Stimulated activated naive CD8-positive, alpha-beta T cell treated with anti-CD3 and anti-CD28 coated beads, Interleukin-15, Interleukin-2, amounts not matched to agents 100 U/mL and 50 U/mL, for 24 hours (primary cell): ENCODE data around the gene PTPRD.
"Not testable (repeated sequence)": the region's sequence is repeated elsewhere in the genome, so short reads cannot be mapped to it uniquely, and the experiment has no call there.

Experiments
- ATAC-seq: fragments of 150-1000 bp; cut with Tn5 transposase; one replicate; pipeline ENCODE4 v1.10.0; 2021
- DNase-seq: peaks from one replicate; pipeline ENCODE4 v3.0.0; 2021

PTPRD gene

DNA sequence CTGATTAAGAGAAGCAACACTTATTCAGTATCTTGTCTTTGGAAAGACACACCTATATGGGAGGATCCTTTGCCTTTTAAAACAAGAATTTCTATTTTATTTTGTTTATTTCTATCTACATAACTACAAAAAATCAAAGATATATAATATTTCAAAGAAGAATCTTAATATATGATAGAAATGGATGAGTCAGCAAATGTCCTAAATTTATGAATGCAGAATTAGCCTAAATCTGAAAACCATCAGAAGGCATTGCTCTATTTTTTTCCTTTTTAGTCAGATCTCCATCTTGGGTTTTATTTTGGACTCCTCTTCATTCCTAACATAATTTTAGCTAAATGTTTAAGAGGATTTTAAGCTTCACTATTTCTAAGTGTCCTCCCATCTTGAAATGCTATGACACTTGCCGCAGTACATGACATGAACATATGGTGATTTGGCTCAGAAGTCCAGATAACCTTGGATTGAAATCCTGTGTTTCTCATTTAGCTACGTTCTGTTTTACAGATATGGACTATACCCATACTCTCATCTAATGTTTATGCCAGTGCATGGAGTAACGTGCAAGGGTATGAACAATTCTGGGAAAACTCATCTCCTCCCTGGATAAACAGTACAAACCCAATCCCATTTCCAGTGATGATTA is 1490.4 kb downstream of the PTPRD start:
- no peak for DNase-seq
- no peak for ATAC-seq

DNA sequence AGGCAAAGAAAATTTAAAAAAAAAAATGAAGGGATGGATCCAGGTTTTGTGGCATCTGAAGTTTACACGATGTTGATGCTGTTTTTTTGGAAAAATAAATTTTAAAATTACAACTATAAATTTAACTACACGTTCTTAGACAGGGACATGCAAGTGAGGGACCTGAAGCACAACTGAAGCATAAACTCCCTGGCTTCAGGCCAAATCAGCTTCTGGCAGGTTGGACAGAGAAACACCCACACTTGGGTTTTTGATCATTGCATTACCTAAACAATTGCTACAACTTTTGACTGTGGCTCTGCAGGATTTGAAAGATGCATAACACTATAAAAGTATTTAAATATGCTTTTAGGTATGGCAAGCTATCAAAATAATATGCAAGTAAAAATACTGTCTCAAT is 1494.9 kb downstream of the PTPRD start:
- DNase-seq: no peak
- ATAC-seq: no peak

DNA sequence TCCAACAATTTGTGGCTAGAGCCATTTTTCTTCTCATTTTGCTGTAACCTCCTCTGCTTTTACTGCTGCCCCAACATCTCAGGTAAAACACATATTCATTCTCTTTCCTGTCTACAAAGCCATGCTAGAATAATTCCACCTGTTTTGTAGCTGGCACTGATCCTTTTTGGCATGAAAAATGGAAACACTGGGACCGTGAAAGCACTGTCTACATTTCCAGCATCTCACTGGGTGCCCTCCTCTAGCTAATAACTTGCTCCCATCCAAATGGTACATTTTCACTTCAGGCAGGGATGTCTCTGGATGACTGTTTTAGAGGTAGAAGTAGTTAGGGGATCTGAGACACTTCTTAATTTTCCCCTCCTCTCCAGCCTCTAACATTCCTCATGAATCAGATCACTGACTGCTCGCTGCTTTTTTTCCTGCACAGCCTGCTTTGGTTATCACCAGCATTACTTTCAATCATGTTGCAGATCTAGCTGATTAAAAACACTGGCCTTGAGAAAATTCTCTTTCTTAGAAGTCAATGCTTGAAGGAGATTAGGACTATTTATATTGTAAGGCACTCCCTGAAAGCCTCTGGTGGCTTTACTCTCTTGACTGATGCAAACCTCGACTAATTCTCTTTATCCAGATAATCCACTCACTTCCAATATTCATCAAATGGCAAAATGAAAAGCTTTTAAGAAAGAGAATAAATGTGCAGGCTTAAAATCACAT is 1500.6 kb downstream of the PTPRD start:
- DNase-seq (no peak), ATAC-seq (no peak)

DNA sequence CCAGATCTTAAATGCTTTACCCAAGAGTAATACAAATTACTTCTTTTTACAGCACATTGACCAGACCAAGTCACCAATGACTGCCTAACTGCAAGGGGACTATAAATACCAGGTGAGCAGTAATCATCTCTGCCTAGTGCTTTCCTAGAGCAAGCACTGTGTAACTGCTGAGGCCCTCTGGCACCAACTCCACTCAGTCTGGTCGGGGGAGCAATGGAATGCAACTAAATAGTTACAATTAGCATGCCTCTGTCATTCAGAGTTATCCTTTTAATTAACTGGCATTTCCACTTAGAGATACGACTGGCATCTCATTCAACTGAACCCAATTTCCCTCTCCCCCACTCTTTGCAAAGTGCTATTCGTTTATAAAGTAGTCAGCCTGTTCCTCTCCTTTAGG is 1504.2 kb downstream of the PTPRD start:
- ATAC-seq (no peak), DNase-seq (no peak)

DNA sequence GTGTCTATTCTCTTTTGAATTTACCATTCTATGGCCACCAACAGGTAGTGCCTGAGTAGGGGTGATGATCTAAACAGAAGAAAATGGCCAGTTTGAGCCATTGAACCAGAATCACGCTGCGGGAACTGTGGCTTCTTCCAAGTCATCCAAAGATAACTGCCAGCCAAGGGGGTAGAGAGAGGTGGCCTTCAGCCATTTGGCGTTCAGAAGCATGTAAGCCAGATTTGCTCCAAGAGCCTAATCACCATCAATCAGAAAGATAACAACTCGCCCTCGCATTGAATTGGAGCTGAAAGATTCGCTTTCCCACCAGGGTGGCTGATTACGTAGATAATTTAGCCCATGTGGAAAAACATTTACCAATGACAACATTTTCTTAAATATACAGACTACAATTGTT is 1510.5 kb downstream of the PTPRD start:
- DNase-seq: no peak
- ATAC-seq: no peak

DNA sequence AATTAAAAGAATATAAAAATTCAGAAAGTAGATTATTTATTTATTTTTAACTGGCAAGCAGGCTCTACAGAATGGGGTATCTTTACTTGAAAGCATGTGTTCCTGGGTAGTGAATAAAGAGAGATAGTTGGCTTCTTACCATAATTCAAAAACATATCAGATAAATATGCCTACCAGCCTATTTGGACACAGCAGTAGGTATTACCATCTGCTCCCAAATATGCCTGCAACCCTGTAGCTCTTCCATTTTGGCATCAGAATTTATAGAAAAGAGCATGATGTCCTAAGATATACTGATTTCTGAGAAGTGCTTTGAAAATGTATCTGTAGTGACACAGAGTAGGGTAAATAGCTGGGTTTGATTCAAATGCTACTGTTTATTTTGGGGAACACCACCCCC is 1512.7 kb downstream of the PTPRD start:
- ATAC-seq (no peak), DNase-seq (no peak)

DNA sequence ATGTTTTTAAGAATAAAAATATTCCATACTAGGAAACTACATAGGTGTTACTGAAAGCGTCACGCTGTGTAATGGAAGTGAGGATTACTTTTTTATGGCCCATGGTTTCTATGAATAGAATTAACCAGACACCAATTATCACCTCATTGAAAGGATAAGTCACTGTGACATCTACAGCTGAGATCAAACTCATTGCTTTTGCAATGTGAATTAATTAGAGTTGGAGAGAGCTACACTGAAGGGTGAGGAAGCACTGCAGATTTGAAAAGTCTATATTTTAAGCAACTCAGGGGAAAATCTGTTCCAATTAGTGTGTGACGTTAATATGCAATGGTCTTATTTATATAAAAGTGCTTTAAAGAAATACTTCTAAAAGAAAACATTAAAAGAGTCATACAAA is 1513.2 kb downstream of the PTPRD start:
- DNase-seq: no peak
- no peak for ATAC-seq

DNA sequence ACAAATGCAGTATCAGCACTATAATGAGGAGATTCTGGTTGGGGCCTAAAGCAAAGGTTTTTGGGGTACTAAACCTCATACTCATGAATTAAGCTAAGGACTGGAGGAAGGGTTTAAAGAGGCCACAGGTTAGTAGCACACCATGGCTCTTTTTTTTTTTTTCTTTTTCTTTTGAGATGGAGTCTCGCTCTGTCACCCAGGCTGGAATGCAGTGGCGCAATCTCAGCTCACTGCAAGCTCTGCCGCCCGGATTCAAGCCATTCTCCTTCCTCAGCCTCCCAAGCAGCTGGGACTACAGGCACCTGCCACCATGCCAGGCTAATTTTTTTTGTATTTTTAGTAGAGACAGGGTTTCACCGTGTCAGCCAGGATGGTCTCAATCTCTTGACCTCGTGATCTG is 1515.5 kb downstream of the PTPRD start:
- not testable (repeated sequence) for DNase-seq

DNA sequence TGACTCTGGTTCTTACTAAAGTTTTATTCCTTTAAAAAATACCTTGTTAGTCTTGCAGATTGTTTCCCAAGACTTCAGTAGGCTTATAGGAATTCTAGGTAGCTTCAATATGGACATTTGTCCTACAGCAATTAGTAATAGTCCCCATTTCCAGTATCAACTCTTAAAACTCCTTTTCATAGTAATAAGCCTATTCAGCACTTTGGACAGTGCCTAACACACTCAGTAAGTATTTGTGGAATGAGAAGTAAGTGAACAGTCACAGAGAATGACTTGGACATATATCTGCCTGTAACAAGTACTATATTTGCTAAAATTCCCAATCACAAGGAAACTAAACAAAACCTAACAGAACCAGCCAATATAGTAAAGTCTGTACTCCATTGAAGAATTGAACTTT is 1521.4 kb downstream of the PTPRD start:
- DNase-seq: no peak
- ATAC-seq: no peak

More for the DNA sequence above, 1515.5 kb downstream of the PTPRD start:
- ATAC-seq: not testable (repeated sequence)

DNA sequence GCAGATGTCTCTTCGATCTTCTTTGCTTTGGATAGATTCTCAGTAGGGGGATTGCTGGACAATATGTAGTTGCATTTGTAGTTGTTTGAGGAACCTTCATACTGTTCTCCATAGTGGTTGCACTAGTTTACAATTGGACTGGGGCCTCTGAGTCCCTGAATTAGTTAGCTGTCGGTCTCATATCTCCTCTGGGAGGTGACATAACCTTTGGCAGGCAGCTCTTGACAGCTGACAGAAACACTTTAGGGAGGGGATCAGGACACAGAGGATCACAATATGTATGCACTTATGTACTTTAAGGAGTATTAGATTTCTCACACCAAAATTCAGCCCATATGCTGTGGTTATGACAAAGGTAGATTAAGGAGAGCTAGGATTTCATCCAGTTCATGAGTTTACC is 1533.3 kb downstream of the PTPRD start:
- no peak for DNase-seq
- no peak for ATAC-seq

DNA sequence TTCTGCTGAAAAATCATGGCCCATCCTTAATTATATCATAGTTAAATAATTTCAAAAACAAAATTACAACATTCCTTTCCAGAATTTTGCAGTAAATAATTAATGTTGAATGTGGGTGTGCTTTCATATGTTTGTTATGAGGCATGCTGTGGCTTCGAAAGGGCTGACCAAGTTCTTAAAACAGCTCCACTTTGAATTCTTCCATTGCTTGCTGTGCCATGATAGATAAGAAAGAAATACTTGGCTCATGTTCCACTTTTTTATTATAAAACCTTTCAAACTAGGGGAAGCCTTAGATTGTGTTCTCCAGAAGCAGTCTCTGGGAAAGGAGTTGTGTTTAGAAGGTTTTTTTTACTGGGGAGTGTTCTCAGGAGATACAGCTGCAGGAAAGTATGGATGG is 1534.5 kb downstream of the PTPRD start:
- DNase-seq (no peak), ATAC-seq (no peak)

DNA sequence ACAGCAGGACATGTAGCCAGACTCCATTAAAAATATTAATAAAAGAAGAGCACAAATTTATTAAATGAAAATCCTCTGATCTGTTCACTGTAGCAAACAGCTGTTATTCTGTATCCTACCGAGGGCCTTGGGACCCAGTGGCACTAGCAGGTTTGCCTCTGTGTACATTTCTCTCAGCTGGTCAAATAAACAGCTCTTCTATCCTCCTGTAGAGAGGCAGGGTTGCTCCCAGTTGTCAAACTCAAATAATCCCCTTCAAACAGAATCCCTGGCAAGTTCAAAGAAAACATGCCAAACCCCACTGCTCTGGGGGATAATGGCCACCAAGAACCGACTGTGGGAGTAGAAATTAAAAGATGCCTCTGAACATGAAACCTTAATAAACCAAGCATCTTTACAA is 1551.2 kb downstream of the PTPRD start:
- DNase-seq (no peak), ATAC-seq (no peak)

DNA sequence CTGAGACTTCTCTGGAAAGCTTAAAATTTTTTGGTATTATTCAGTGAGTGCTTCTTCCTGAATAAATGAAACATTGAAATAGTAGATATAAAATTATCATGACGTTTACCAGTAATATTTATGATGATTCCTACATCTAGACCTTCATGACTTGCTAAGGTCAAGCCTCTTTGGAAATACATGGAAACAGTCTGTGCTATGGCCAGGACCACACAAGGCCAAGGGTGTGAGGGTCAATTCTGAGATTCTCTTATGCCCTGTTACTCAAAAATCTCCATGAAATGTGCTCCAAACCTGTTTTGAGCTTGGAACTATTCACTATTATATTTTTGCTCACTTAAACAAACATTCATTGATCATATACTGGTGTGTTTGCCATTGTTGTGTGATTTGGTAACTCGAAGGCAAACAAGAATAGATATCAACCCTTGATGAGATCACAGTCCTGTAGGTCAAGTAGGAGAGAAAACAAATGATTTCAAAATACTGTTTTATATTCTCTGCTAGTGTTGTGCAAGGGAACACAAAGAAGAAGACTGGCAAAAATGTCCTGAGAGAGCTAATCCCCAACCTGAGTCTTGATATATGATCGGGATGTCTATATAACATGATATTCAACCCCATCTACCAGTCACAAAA is 1558.3 kb downstream of the PTPRD start:
- no peak for DNase-seq

DNA sequence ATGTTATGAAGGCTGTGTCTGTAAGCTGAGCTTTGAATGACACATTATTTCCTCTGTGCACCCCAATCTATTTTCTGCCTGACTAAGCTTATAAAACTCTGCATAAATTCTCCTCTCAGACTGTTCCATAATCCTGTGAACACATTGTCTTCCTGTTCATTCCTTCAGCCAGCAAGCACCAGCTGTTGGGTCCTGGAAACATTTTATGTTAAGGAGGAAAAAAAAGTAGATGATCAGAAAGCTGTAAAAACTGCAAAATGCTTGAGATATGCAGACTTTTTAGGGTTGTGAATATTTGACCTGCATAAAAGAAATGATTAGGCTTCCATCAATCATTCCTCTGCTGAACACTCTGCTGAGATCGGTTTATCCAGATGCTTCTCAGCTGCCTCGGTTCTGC is 1567.2 kb downstream of the PTPRD start:
- DNase-seq (no peak), ATAC-seq (no peak)

More for the DNA sequence above, 1558.3 kb downstream of the PTPRD start:
- no peak for ATAC-seq

DNA sequence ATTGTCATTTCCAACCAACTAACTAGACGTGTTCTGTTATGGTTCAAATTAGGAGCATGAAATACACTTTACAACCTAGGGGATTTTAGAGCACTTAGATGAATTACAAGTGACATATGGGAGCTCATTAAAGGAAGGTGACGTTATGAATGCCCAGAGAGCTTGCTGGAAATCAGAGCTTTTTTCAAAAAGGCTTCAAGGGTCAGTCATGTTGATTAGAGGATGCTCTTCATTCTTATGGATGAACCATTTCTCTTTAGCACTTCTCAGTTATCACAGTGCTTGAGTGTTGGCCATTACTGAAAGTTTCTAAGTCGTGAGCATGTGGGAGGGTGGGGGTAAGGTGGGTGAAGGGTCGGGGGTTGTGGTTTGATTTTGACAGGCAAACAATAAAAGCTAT is 1567.7 kb downstream of the PTPRD start:
- DNase-seq (no peak), ATAC-seq (no peak)

DNA sequence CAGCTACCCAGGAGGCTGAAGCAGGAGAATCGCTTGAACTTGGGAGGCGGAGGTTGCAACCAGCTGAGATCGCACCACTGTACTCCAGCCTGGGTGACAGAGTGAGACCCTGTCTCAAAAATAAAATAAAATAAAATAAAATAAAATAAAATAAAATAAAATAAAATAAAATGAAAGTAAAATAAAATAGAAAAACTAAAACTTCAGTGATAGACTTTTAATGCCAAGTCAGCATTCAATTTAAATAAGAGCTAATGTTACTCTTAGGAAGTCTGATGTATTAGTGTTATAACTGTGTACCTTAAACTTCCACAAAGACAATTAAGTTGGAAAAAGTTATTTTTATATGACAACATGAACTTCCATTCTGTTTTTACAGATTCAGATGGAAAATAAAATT is 1569.0 kb downstream of the PTPRD start:
- not testable (repeated sequence) for ATAC-seq

DNA sequence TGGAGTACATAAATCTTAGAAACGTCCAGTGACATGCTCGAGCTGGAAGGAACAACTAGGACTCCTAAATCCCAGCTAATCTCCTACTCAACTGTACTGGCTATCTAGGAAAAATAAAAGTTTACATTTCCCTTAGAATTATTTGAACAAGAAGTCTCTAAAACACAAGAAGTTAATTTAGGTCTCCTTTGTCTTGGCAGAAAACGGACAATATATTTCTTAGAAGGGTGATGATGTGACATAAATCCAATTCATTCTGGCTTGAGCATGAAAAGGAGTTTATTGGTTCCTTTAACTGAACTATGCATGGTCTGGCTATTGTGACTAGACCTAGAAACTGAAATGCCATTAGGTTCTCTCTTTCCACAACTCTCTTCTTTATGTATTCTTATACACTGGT is 1571.0 kb downstream of the PTPRD start:
- no peak for DNase-seq
- no peak for ATAC-seq

More for the DNA sequence above, 1569.0 kb downstream of the PTPRD start:
- DNase-seq: not testable (repeated sequence)

DNA sequence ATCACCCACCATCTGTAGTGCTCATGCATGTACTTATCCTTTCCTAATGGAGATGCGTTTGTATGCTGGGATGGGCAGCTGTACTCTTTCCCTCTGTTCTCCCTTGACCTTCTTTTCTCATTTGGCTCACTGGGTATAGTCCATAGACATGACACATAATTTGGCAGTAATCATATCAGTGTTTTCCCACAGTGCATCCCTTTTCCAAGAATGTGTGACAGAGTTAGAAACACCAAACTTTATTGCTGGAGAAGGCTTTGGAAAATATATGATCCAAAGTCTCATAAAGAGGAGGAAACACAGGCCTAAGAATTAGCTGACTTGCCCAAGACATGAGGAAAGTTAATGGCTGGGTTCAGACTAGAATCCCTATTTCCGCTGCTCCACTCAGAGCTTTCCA is 1579.8 kb downstream of the PTPRD start:
- DNase-seq (no peak), ATAC-seq (no peak)

DNA sequence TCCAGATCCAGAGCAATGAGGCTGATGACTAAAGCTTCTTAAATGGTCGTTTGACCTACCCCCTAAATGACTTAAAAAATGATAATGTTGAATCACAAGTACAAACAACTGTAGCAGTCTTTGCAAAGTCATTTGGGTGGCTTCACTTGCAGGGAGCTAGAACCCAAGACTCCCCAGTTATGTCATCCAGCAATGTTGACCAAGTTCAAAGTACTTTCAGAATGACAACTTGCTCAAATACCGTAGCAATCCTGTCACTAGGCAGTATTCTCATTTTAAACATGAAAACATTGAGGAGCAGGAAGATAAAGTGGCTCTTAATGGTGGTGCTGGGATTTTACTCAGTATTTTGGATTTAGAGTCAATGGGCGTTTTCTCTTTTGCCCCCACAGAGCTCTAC is 1596.2 kb downstream of the PTPRD start:
- DNase-seq (no peak), ATAC-seq (no peak)

DNA sequence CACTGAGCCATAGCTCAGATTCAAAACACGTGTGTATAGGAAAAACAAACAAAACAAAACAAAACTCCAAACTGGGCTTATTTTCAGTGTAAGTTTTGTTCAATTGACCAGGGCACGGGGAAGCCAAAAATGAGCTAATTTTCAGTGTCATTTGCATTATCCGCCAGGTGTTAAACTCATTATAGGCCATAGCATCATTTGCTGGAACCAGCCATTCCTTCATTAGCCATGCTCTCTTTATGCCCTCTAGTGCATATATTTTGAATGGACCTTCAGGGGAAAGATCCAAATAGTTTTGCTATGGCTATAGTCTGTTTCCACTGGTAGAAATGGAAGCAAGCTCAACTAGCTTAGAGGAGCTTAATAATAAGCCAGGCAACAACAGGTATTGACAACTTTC is 1608.0 kb downstream of the PTPRD start:
- DNase-seq: no peak
- no peak for ATAC-seq

DNA sequence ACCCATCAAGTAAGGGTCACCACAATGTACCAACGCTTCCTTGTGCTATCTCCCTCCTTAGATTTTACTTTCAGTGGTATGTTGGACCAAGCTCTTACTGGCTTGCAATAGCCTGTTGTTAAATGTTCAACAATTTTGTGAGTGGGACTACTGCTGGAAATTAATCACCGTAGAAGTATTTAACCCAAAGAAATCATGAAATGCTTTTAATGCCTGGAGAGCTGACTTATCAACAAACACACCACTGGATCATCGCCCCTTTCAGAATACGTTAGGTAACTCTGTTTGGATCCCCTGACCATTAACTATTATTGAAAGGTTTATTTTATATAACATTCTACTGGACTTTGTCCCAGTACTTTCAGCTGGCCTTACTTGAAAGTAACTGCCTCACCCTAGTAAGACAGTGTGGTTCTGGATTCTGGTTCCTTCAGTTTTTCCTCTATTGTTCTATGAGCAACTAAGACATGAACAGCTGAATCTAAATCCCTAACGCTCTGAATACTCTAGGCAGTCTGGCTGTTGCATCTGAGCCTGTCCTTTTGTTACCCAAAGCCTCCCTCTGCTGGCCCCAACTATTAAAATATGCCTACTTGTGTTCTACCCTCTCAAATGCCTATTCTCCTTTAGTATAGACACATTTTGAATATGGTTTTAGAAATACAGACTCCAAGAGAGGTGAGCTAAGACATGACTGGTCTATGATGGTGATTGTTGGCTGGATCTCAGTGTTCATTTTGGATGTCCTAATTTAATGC is 1609.8 kb downstream of the PTPRD start:
- DNase-seq: no peak
- no peak for ATAC-seq

DNA sequence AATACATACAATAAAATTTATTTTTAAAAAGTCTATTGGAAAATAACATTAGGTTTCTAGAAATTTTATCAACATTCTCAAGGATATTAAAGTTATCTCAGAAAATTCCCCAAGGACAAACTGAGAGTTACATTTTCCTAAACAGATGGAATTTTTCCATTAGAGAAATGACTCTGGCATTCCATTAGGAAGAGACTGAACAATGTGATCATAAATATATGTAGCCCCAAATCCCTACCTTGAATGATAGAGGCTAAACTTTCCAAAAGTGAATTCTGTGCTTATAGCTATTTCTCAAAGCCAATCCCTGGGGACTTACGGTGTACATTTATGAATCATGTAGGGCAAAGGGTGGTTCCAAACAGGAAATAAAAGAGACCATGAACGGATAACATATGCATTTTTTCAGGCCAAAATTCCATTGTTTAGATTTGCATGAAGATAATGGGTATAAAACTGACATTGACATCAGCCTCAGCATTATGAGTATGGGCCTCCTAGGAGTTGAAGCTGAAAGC is 1632.2 kb downstream of the PTPRD start:
- ATAC-seq (no peak), DNase-seq (no peak)

DNA sequence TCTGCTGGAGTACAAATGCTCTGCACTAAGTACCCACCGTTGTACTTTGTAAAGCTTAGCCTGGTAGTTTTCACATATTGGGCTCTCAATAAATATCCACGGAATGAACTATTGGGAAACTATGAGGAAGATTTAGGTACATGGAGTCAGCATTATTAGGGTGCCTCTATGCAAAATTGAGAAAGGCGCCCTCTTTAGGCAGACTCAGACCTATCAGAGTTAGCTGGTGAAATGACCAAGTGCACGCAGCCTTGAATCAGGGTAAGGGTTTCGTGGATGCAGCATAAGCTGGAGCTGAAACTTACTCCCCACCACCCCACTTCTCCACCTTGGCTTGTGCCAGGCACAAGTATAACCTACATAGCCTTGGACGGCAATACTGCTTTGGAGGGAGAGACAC is 1634.5 kb downstream of the PTPRD start:
- no peak for ATAC-seq
- no peak for DNase-seq
